ENCODE data around the gene FRMD4A. TPM values are rescaled to one million over a fixed set of nuclear protein-coding genes. Genes with fewer than 3 reads are reported as not detected.

Gene FRMD4A
- total RNA-seq, 2 donors from 2014 or later: 22.3 to 22.4 TPM

DNA sequence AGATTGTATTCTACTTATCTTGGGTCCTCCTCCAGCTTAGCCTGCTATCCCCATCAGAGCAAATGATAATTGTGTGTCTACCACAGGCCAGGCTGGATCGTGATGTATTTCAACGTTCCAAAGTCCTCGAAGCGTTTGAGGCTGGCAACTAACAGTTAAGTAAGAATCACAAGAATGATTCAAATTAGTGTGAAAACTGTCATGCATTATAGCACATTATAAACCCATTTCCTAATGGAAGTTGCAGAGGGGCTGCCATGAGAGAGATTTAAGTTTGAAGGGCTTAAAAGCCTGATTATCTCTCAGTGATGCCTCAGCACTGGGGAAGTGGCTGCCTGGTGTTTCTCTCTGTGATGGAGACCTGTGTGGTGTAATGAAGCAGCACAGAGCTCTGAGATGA is 119.1 kb downstream of the FRMD4A start:
- Histone ChIP-seq H3K9ac (ENCODE audit: extremely low read depth, low read length, poor library complexity, severe bottlenecking) (no peak overlapping the region), H3K27ac (ENCODE audit: low read depth, low read length) (no peak overlapping the region), H3K9me3 (ENCODE audit: control insufficient read depth, low read length) (no peaks in the 10 kb centered on the region), H3K4me3 (ENCODE audit: low read length) (no peak overlapping the region), H3K4me1 (ENCODE audit: control insufficient read depth, insufficient read depth, low read length) (peaks cover 10% of the 10 kb centered on the region), H3K27me3 (ENCODE audit: control insufficient read depth, insufficient read depth, low read length, poor library complexity, severe bottlenecking) (no peaks in the 10 kb centered on the region), H3K36me3 (ENCODE audit: control insufficient read depth, insufficient read depth, low read length) (no peaks in the 10 kb centered on the region)
- no peak overlapping the region for H3K27ac Mint-ChIP-seq
- no peaks in the 10 kb centered on the region for H3K36me3 Mint-ChIP-seq (ENCODE audit: low read depth)
- WGBS, 2 experiments (ENCODE audit: insufficient coverage in 1 of 2, insufficient read length in 1 of 2): 50 to 79% methylated on average over 2 to 4 of the region's 4 CpGs
- no peaks in the 10 kb centered on the region for H3K27me3 Mint-ChIP-seq (ENCODE audit: insufficient read depth)
- peaks cover 4% of the 10 kb centered on the region for H3K9me3 Mint-ChIP-seq
- H3K4me1 Mint-ChIP-seq: peaks cover 14% of the 10 kb centered on the region
- TF ChIP-seq, protein P1, sequence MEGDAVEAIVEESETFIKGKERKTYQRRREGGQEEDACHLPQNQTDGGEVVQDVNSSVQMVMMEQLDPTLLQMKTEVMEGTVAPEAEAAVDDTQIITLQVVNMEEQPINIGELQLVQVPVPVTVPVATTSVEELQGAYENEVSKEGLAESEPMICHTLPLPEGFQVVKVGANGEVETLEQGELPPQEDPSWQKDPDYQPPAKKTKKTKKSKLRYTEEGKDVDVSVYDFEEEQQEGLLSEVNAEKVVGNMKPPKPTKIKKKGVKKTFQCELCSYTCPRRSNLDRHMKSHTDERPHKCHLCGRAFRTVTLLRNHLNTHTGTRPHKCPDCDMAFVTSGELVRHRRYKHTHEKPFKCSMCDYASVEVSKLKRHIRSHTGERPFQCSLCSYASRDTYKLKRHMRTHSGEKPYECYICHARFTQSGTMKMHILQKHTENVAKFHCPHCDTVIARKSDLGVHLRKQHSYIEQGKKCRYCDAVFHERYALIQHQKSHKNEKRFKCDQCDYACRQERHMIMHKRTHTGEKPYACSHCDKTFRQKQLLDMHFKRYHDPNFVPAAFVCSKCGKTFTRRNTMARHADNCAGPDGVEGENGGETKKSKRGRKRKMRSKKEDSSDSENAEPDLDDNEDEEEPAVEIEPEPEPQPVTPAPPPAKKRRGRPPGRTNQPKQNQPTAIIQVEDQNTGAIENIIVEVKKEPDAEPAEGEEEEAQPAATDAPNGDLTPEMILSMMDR (conservative IDR thresholded peaks at IDR 0.05): no peak
- no peak overlapping the region for H3K4me3 Mint-ChIP-seq
- DNase-seq: no peak

DNA sequence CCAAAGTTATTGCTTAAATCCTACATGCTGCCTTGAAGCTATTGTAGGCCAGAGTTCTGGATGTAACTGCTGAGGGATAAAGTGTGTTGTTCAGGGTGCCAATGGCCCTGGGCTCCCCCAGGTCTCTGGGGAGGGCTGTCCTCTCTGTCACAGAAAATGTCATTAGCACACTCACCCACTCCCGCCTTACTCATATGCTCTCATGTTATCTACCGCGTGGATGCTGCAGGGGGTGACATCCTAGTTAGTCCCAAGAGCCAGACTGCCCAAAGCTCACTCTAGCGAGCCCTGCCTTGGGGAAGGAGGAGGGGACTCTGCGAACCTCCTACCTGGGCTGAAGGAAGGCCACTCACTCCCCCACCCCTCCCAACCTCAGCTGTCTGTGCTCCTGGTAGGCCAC is 122.5 kb downstream of the FRMD4A start:
- TF ChIP-seq, protein P1 (conservative IDR thresholded peaks at IDR 0.05): no peak

DNA sequence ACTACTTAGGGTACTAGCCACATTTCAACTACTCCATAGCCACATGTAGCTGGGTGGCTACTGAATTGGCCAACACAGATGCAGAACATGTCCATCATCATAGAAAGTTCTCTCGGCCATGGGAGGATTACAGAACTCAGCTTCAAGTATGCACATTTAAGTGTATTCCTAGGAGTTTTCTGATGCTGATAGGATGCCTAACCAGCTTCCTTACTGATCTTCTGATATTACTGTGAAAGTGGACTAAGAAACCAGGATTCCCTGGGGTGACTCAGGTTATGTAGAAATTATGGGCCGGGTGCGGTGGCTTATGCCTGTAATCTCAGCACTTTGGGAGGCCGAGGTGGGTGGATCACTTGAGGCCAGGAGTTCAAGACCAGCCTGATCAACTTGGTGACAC is 125.5 kb downstream of the FRMD4A start:
- WGBS, 2 experiments (ENCODE audit: insufficient coverage in 1 of 2, insufficient read length in 1 of 2): 93 to 100% methylated on average over 1 to 4 of the region's 4 CpGs
- Histone ChIP-seq H3K27me3 (ENCODE audit: control insufficient read depth, insufficient read depth, low read length, poor library complexity, severe bottlenecking) (no peaks in the 10 kb centered on the region), H3K9me3 (ENCODE audit: control insufficient read depth, low read length) (no peaks in the 10 kb centered on the region), H3K27ac (ENCODE audit: low read depth, low read length) (no peak overlapping the region), H3K36me3 (ENCODE audit: control insufficient read depth, insufficient read depth, low read length) (no peaks in the 10 kb centered on the region), H3K4me3 (ENCODE audit: low read length) (no peak overlapping the region), H3K9ac (ENCODE audit: extremely low read depth, low read length, poor library complexity, severe bottlenecking) (no peak overlapping the region), H3K4me1 (ENCODE audit: control insufficient read depth, insufficient read depth, low read length) (no peaks in the 10 kb centered on the region)
- TF ChIP-seq, protein P1 (conservative IDR thresholded peaks at IDR 0.05): no peak
- H3K4me1 Mint-ChIP-seq: peaks cover 6% of the 10 kb centered on the region
- no peaks in the 10 kb centered on the region for H3K27me3 Mint-ChIP-seq (ENCODE audit: insufficient read depth)
- peak; percentile 17 for DNase-seq
- no peak overlapping the region for H3K4me3 Mint-ChIP-seq
- no peaks in the 10 kb centered on the region for H3K9me3 Mint-ChIP-seq
- no peak overlapping the region for H3K27ac Mint-ChIP-seq
- H3K36me3 Mint-ChIP-seq (ENCODE audit: low read depth): no peaks in the 10 kb centered on the region

More for the DNA sequence above, 122.5 kb downstream of the FRMD4A start:
- Histone ChIP-seq H3K36me3 (ENCODE audit: control insufficient read depth, insufficient read depth, low read length) (no peaks in the 10 kb centered on the region), H3K4me3 (ENCODE audit: low read length) (no peak overlapping the region), H3K27ac (ENCODE audit: low read depth, low read length) (no peak overlapping the region), H3K9ac (ENCODE audit: extremely low read depth, low read length, poor library complexity, severe bottlenecking) (no peak overlapping the region), H3K9me3 (ENCODE audit: control insufficient read depth, low read length) (no peaks in the 10 kb centered on the region), H3K27me3 (ENCODE audit: control insufficient read depth, insufficient read depth, low read length, poor library complexity, severe bottlenecking) (no peaks in the 10 kb centered on the region), H3K4me1 (ENCODE audit: control insufficient read depth, insufficient read depth, low read length) (peaks cover 10% of the 10 kb centered on the region)
- DNase-seq: no peak
- no peak overlapping the region for H3K4me3 Mint-ChIP-seq
- H3K27ac Mint-ChIP-seq: no peak overlapping the region
- 84% methylated on average over 5 of the region's 5 CpGs; no CpG with 5 or more reads in 1 of the 2 experiments for WGBS, 2 experiments (ENCODE audit: insufficient coverage in 1 of 2, insufficient read length in 1 of 2)
- no peaks in the 10 kb centered on the region for H3K27me3 Mint-ChIP-seq (ENCODE audit: insufficient read depth)
- H3K4me1 Mint-ChIP-seq: peaks cover 20% of the 10 kb centered on the region
- H3K36me3 Mint-ChIP-seq (ENCODE audit: low read depth): no peaks in the 10 kb centered on the region
- peaks cover 2% of the 10 kb centered on the region for H3K9me3 Mint-ChIP-seq

Data from endodermal cell (in vitro differentiated cells).